ENCODE results near the gene OSTC.

Gene OSTC

GRCh38 chr4:108717386-108717785 lies 67.0 kb downstream of the OSTC start:
- DNase-seq (ENCODE audit: low read depth): no peak
